H1 (cell line): ENCODE data around the gene SELENOK. TPM values are rescaled to one million over a fixed set of nuclear protein-coding genes. Genes with fewer than 3 reads are reported as not detected.

ENCODE experiments used
- CTCF ChIA-PET: fragments of 300-600 bp; sonication (Branson Sonifier 250); formaldehyde crosslinking; loops from one replicate; lab custom pipeline; 2021; ENCODE audit not compliant: partially characterized antibody; lab: Charles Lee
- POLR2A ChIA-PET: fragments of 300-600 bp; sonication (Branson Sonifier 250); formaldehyde crosslinking; loops from one replicate; lab custom pipeline; 2021; ENCODE audit warnings: inconsistent platforms; ENCODE audit not compliant: partially characterized antibody; lab: Charles Lee
- DNase-seq, 2 experiments: peaks; one replicate each; pipeline versions ENCODE4 v3.0.0 to v3.0.0-alpha.2; 2010 to 2022; ENCODE audit warnings: low spot score in 2 of 2, low read depth in 1 of 2, mixed read lengths in 1 of 2
- FAIRE-seq: peaks from 2 replicates; lab custom pipeline; 2011; peaks lifted over from hg19 to GRCh38; lab: Jason Lieb, UNC
- H2AFZ ChIP-seq: 2 replicates; pipeline ENCODE4 v1.8.1; 2012; ENCODE audit warnings: low read length, inconsistent platforms
- H2AK5ac ChIP-seq: 2 replicates; pipeline ENCODE4 v1.6.1; 2013; ENCODE audit warnings: low read depth, low read length
- H2BK120ac ChIP-seq: replicated peaks from 2 replicates; pipeline ENCODE3; 2013; ENCODE audit warnings: low read depth, low read length, inconsistent platforms
- H2BK12ac ChIP-seq: 2 replicates; pipeline ENCODE4 v1.6.1; 2013; ENCODE audit warnings: low read depth, low read length
- H2BK15ac ChIP-seq: 2 replicates; pipeline ENCODE4 v1.6.1; 2013; ENCODE audit warnings: low read length
- H2BK20ac ChIP-seq: 2 replicates; pipeline ENCODE4 v1.6.1; 2013; ENCODE audit warnings: low read length
- H2BK5ac ChIP-seq: 2 replicates; pipeline ENCODE4 v1.6.1; 2013; ENCODE audit warnings: low read depth, low read length
- H3K14ac ChIP-seq: 2 replicates; pipeline ENCODE4 v1.6.1; 2013; ENCODE audit warnings: inconsistent platforms; ENCODE audit not compliant: insufficient read length
- H3K18ac ChIP-seq: 2 replicates; pipeline ENCODE4 v1.6.1; 2013; ENCODE audit warnings: low read length; ENCODE audit errors: extremely low read depth
- H3K23ac ChIP-seq: 2 replicates; pipeline ENCODE4 v1.6.1; 2013; ENCODE audit warnings: inconsistent platforms; ENCODE audit not compliant: insufficient read length
- H3K23me2 ChIP-seq: 2 replicates; pipeline ENCODE4 v1.6.1; 2013; ENCODE audit warnings: low read depth, low read length
- H3K27ac ChIP-seq: 2 replicates; pipeline ENCODE4 v1.6.1; 2011; ENCODE audit warnings: low read depth, low read length, inconsistent platforms
- H3K27me3 ChIP-seq, 4 experiments: replicated peaks in 1 of 4; 1 replicate in 1 of 4; 2 replicates in 3 of 4; pipeline versions ENCODE4 v1.6.1 to v1.8.1; 2011 to 2013; ENCODE audit warnings: low read length in 3 of 4, mild to moderate bottlenecking in 3 of 4, inconsistent platforms in 2 of 4, mixed read lengths in 2 of 4, moderate library complexity in 1 of 4; ENCODE audit not compliant: control insufficient read depth in 3 of 4, insufficient read depth in 3 of 4; ENCODE audit errors: extremely low read depth in 1 of 4
- H3K36me3 ChIP-seq, 4 experiments: 2 replicates each; pipeline versions ENCODE4 v1.6.1 to v1.8.1; 2011 to 2013; ENCODE audit warnings: mild to moderate bottlenecking in 4 of 4, low read length in 3 of 4, moderate library complexity in 2 of 4, control low read depth in 1 of 4, inconsistent platforms in 1 of 4; ENCODE audit not compliant: insufficient read depth in 4 of 4, control insufficient read depth in 2 of 4
- H3K4ac ChIP-seq: replicated peaks from 2 replicates; pipeline ENCODE3; 2013; ENCODE audit warnings: low read length, low read depth, mixed read lengths, inconsistent platforms; ENCODE audit not compliant: insufficient read length
- H3K4me1 ChIP-seq, 4 experiments: replicated peaks in 1 of 4; 1 replicate in 1 of 4; 2 replicates in 3 of 4; pipeline versions ENCODE4 v1.6.1 to v1.8.1; 2011 to 2013; ENCODE audit warnings: low read length in 3 of 4, inconsistent platforms in 2 of 4, mixed read lengths in 1 of 4; ENCODE audit not compliant: insufficient read depth in 4 of 4, control insufficient read depth in 3 of 4
- H3K4me2 ChIP-seq, 2 experiments: 2 replicates each; pipeline versions ENCODE4 v1.6.1 to v1.8.1; 2011 to 2013; ENCODE audit warnings: low read depth in 2 of 2, low read length in 2 of 2, control low read depth in 1 of 2, inconsistent platforms in 1 of 2, mild to moderate bottlenecking in 1 of 2; ENCODE audit not compliant: insufficient read depth in 1 of 2
- H3K4me3 ChIP-seq, 4 experiments: fragments of 200-600, 300-600 bp in 1 of 4; sonication (generic), shearing (Covaris generic), sonication (Bioruptor Twin) in 1 of 4; 2 replicates each; pipeline versions ENCODE4 v1.5.1 to v1.8.1; 2011 to 2016; ENCODE audit warnings: low read length in 4 of 4, low read depth in 3 of 4, control low read depth in 2 of 4, inconsistent platforms in 2 of 4, mild to moderate bottlenecking in 2 of 4, mixed read lengths in 1 of 4, moderate library complexity in 1 of 4; ENCODE audit not compliant: insufficient read depth in 2 of 4; ENCODE audit errors: extremely low read depth in 1 of 4
- H3K56ac ChIP-seq: replicated peaks from 2 replicates; pipeline ENCODE3; 2013; ENCODE audit warnings: low read depth, mild to moderate bottlenecking, mixed read lengths, low read length, inconsistent platforms; ENCODE audit not compliant: insufficient read length
- H3K79me1 ChIP-seq: 2 replicates; pipeline ENCODE4 v1.6.1; 2013; ENCODE audit warnings: low read depth, low read length, control low read depth
- H3K79me2 ChIP-seq, 2 experiments: 2 replicates each; pipeline versions ENCODE4 v1.6.1 to v1.8.1; 2012 to 2013; ENCODE audit warnings: low read length in 2 of 2, mild to moderate bottlenecking in 2 of 2, inconsistent platforms in 1 of 2; ENCODE audit not compliant: insufficient read depth in 2 of 2, control insufficient read depth in 1 of 2
- H3K9ac ChIP-seq, 4 experiments: replicated peaks in 1 of 4; 1 replicate in 1 of 4; 2 replicates in 3 of 4; pipeline versions ENCODE4 v1.6.1 to v1.8.1; 2011 to 2013; ENCODE audit warnings: low read depth in 3 of 4, low read length in 3 of 4, control low read depth in 2 of 4, mild to moderate bottlenecking in 2 of 4, moderate library complexity in 2 of 4, inconsistent platforms in 1 of 4; ENCODE audit errors: extremely low read depth in 1 of 4
- H3K9me3 ChIP-seq, 2 experiments: 2 replicates each; pipeline versions ENCODE4 v1.6.1 to v1.8.1; 2012 to 2013; ENCODE audit warnings: mild to moderate bottlenecking in 2 of 2, moderate library complexity in 2 of 2, control low read depth in 1 of 2, inconsistent platforms in 1 of 2, low read depth in 1 of 2, low read length in 1 of 2, mixed read lengths in 1 of 2; ENCODE audit not compliant: insufficient read depth in 2 of 2
- H4K20me1 ChIP-seq, 2 experiments: replicated peaks in 1 of 2; 2 replicates each; pipeline versions ENCODE3 to v1.8.1; 2011 to 2013; ENCODE audit warnings: inconsistent platforms in 2 of 2, low read length in 2 of 2, mild to moderate bottlenecking in 1 of 2; ENCODE audit not compliant: insufficient read depth in 2 of 2, control insufficient read depth in 1 of 2
- H4K5ac ChIP-seq: 2 replicates; pipeline ENCODE4 v1.6.1; 2013; ENCODE audit warnings: low read length, low read depth, mixed read lengths, inconsistent platforms; ENCODE audit not compliant: insufficient read length
- H4K8ac ChIP-seq: 2 replicates; pipeline ENCODE4 v1.8.0; 2013; ENCODE audit warnings: mild to moderate bottlenecking, moderate library complexity, low read length, inconsistent platforms; ENCODE audit not compliant: insufficient read depth; ENCODE audit errors: extremely low read depth
- H4K91ac ChIP-seq: replicated peaks from 2 replicates; pipeline ENCODE3; 2013; ENCODE audit warnings: low read length, mixed read lengths, inconsistent platforms; ENCODE audit not compliant: insufficient read length
- CHD2 ChIP-seq: IDR thresholded peaks from 2 replicates; pipeline ENCODE4 v1.6.1; 2012; ENCODE audit warnings: low read length, improper control_type of control experiment
- EP300 ChIP-seq, 2 experiments: IDR thresholded peaks; 1 replicate in 1 of 2; 2 replicates in 1 of 2; pipeline ENCODE4 v1.6.1; 2011 to 2012; ENCODE audit warnings: low read depth in 2 of 2, low read length in 2 of 2, mild to moderate bottlenecking in 2 of 2, borderline replicate concordance in 1 of 2, inconsistent platforms in 1 of 2, moderate library complexity in 1 of 2
- EZH2 ChIP-seq: fragments of 200-600 bp; sonication (generic); IDR thresholded peaks from 2 replicates; pipeline ENCODE4 v1.7.1; 2012; ENCODE audit warnings: low read depth, mild to moderate bottlenecking, moderate library complexity, low read length, inconsistent platforms; ENCODE audit not compliant: severe bottlenecking
- HDAC6 ChIP-seq: IDR thresholded peaks from one replicate; pipeline ENCODE4 v1.7.1; 2012; ENCODE audit warnings: low read depth, mild to moderate bottlenecking, inconsistent platforms, low read length, moderate library complexity
- RNF2 ChIP-seq: fragments of 200-900, 300-1000 bp; sonication (generic); IDR thresholded peaks from 2 replicates; pipeline ENCODE4 v1.7.1; 2016; ENCODE audit warnings: borderline replicate concordance, low read depth, mild to moderate bottlenecking, antibody characterized with exemption, low read length; ENCODE audit not compliant: poor library complexity, severe bottlenecking; ENCODE audit errors: missing control alignments
- WGBS, 2 experiments: shearing (Covaris generic) in 1 of 2; methylation state at CpG; one replicate each; pipeline versions ENCODE4 v1.1.6 to v1.1.7; 2013 to 2015; ENCODE audit warnings: low lambda C conversion rate in 2 of 2, mixed read lengths in 2 of 2, inconsistent platforms in 1 of 2, low coverage in 1 of 2, missing lambda C conversion rate in 1 of 2; ENCODE audit not compliant: insufficient replicate concordance in 2 of 2, insufficient coverage in 1 of 2, insufficient read length in 1 of 2; ENCODE audit errors: extremely low coverage in 1 of 2, missing lambda C conversion rate in 1 of 2; 5-methylcytosine and 5-hydroxymethylcytosine counted together
- polyA plus RNA-seq, 7 experiments: library from polyadenylated mRNA; depleted of rRNA in 3 of 7; stranded (reverse) in 5 of 7; unstranded in 2 of 7; fragments of >200 nt in 5 of 7; fragments of 200-250 nt in 2 of 7; gene quantifications; 1 replicate in 5 of 7; 2 replicates in 1 of 7; 4 replicates in 1 of 7; pipeline versions ENCODE4 v1.2.1 to v1.2.3, GENCODE V29; 2011 to 2013; ENCODE audit warnings: missing spikeins in 2 of 7, mixed read lengths in 2 of 7
- total RNA-seq: library from RNA; stranded (reverse); fragmentation: NEBNext Ultra II Directional; extraction: Animal tissue kit (Norgen Biotek cat#: 25700); gene quantifications from 2 replicates; pipeline ENCODE4 v1.2.1, GENCODE V29; 2021

The SELENOK gene
- total and polyA plus RNA-seq, 2 of the 8 experiments (the other 6 are each of a cell fraction or from before 2014, with no cell fraction given), result 26.9 to 40.2 TPM

GRCh38 chr3:53935283-53935901 is 43.7 kb upstream of the SELENOK start:
- H2BK12ac ChIP-seq, result no peak overlapping the region
- no peak overlapping the region for H4K91ac ChIP-seq
- H3K9me3 ChIP-seq, result peaks cover 0 to 2% of the 10 kb centered on the region in 2 experiments; a peak in 1 of 4 replicates
- H2BK20ac ChIP-seq, result no peak overlapping the region
- H2BK5ac ChIP-seq, result no peak overlapping the region
- H3K4me2 ChIP-seq, result no peak overlapping the region
- H2BK15ac ChIP-seq, result no peak overlapping the region
- H3K14ac ChIP-seq, result no peak overlapping the region
- no peak overlapping the region for H3K23ac ChIP-seq
- H4K8ac ChIP-seq, result no peak overlapping the region
- H4K5ac ChIP-seq, result no peak overlapping the region
- no peak overlapping the region for H3K4me3 ChIP-seq
- POLR2A ChIA-PET, result no interaction called here
- no peak for FAIRE-seq
- H3K56ac ChIP-seq, result no peak overlapping the region
- H3K4ac ChIP-seq, result no peak overlapping the region
- no peak overlapping the region for H3K18ac ChIP-seq
- H3K4me1 ChIP-seq, result no peaks in the 10 kb centered on the region
- H2AK5ac ChIP-seq, result no peak overlapping the region
- H3K27ac ChIP-seq, result no peak overlapping the region
- H3K9ac ChIP-seq, result no peak overlapping the region
- no peaks in the 10 kb centered on the region for H3K79me2 ChIP-seq
- TF ChIP-seq EP300 (IDR thresholded peaks at IDR 0.05; ENCODE audit: borderline replicate concordance in 1 of 2, low read depth in 2 of 2, low read length in 2 of 2), result no peak
- no peak for TF ChIP-seq HDAC6
- no peak for TF ChIP-seq CHD2
- no peak for TF ChIP-seq EZH2
- no peak for TF ChIP-seq RNF2
- no peaks in the 10 kb centered on the region for H3K36me3 ChIP-seq
- H3K23me2 ChIP-seq, result no peaks in the 10 kb centered on the region
- no peak overlapping the region for H2AFZ ChIP-seq
- 0% methylated on average over 1 of the region's 1 CpG; no CpG with 5 or more reads in 1 of the 2 experiments for WGBS, 2 experiments
- no peak for DNase-seq
- no peak overlapping the region for H2BK120ac ChIP-seq
- no peaks in the 10 kb centered on the region for H3K79me1 ChIP-seq
- no peaks in the 10 kb centered on the region for H4K20me1 ChIP-seq
- no peaks in the 10 kb centered on the region for H3K27me3 ChIP-seq
- CTCF ChIA-PET, result no interaction called here
